Lung microvascular endothelial cell (primary cell): ENCODE results near the gene FGF9. TPM values are rescaled to one million over a fixed set of nuclear protein-coding genes. Genes with fewer than 3 reads are reported as not detected.

Experiments used
- DNase-seq, 2 donors: peaks; one replicate each; pipeline versions ENCODE4 v3.0.0 to v3.0.0-alpha.2; 2010; ENCODE audit warnings: low read depth in 2 of 2
- total RNA-seq: library from RNA; depleted of rRNA; stranded (reverse); fragments of >200 nt; gene quantifications from 2 replicates; pipeline ENCODE4 v1.2.1, GENCODE V29; 2014

FGF9 gene
- total RNA-seq, 1 donor from 2014 or later, result not detected

DNA sequence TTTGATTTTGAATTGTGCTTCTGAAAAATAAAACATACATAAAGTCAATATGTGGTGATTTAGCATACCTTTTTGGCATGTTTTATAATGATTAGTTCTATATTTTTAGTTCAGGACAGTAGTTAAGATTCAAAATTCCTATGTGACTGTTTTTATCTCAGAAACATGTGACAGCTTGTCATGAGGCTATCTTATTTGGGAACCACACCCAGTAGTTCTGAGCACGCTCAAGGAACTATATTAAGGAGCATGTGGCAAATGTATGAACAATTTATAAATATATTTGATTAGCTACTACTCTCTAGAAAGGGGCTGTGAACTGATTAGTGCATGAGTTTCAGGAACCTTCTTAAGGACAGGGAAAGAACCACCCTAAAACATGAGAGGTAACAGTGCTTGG is 38.8 kb downstream of the FGF9 start:
- no peak for DNase-seq

DNA sequence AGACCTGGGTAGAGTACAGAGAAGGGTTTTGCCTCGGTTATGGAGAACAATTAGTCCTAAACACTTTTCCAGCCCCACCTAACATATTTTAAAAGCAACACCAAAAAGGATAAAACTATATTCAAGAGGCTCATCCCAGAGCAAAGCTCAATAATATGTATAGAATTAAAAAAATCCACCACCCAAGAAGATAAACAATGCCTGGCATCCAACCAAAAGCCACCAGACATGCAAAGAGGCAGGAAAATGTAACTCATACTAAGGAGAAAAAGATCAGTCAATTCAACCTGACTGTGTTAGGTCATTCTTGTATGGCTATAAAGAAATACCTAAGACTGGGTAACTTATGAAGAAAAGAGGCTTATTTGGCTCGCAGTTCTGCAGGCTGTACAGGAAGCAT is 39.3 kb downstream of the FGF9 start:
- DNase-seq, result no peak

DNA sequence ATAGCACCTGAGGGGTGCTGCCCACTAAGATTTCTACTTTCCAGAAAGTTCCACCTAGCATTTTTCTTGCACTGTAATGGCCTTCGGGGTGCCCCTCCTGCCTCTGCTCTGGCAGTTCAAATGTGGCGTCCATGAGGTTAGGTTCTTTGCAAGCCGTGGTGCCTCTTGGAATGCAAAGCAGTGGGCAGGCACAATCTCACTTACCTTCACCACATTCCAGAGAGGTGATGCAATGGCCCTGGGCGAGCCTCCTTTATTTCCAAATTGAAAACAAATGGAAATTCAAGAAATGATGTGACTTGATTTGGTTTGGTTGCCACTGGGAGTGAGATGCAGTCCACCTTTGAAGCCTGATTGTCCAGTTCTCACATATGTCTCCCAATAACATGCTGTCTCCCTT is 46.9 kb downstream of the FGF9 start:
- no peak for DNase-seq

DNA sequence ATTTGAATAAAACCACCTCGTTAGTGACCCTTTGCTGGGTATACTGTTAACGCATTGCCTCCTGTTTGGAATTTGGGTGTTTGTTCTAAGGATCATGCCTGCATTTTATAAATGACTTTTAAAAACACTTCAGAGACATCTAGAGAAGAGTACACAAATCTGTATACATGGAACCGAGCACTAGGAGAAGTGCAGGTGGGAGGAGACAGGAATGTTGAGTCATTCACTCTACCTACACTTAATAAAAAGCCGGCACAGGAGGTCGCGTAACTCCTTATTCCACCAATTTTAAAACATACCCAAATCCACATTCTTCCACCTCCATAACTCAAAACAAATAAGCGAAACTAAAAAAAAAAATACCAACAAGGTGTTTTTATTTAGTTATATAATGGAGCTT is 48.6 kb downstream of the FGF9 start:
- no peak for DNase-seq

DNA sequence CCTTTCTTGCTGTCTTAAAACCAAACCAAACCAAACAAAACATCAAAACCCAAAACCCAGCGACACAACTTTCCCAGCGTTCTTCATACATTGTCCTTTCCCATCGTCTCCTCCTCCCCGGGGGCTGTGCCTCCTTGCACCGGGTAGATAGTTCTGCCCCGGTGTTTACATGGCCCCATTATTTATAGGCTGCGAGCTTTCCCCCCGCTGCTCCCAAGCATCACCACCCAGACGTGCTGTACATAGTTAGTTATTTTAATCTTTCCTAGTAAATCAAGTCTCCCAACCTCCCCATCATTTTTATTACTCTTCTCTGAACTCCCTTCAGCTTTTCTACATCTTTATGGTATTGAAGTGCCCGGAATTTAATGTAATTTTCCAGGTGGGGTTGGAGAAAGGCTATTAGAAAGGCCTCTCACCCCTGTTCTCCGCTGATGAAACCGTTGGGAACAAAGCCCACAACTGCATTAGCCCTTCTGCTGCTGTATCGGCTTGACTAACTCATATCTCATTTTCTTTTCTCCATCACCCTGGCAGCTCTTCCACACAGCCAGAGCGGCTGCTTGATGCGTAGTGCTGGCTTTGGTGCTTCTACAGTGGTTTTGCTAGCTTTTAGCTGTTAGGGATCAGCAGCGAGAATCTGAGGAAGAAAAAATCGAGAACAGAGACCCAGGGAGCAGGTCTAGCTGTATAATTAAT is 53.1 kb downstream of the FGF9 start:
- DNase-seq, result no peak

DNA sequence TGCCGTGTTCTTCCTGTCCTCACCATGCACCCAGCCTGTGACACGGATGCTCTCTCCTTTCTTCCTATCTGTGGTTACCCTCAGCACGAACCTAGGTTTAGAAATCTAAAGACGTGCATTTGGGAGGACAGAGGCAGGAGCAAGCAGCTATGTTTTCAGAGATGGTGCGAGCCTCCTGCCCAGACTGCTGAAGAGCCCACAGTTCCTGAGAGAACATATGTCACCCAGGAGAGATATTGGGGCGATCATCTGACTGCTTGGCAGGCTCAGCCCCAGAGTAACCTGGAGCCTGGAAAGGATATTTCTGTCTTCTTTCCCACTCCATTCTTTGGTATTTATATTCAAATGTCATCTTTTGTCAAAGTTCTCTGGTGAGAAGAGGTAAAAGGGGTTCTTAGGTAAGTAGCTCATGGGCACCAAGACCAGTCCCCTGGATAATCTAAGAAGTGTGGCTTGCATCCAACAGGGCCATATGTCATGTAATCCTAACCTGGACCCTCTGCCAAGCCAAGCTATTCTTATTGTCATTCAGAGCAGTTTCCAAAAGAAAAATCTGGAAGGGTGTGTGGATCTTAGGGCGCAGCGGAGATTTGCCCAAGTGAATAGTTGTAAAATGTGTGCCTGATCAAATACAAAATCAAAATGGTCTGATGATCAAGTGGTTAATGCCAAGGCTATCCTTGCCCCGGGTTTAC is 59.5 kb downstream of the FGF9 start:
- DNase-seq, result no peak

DNA sequence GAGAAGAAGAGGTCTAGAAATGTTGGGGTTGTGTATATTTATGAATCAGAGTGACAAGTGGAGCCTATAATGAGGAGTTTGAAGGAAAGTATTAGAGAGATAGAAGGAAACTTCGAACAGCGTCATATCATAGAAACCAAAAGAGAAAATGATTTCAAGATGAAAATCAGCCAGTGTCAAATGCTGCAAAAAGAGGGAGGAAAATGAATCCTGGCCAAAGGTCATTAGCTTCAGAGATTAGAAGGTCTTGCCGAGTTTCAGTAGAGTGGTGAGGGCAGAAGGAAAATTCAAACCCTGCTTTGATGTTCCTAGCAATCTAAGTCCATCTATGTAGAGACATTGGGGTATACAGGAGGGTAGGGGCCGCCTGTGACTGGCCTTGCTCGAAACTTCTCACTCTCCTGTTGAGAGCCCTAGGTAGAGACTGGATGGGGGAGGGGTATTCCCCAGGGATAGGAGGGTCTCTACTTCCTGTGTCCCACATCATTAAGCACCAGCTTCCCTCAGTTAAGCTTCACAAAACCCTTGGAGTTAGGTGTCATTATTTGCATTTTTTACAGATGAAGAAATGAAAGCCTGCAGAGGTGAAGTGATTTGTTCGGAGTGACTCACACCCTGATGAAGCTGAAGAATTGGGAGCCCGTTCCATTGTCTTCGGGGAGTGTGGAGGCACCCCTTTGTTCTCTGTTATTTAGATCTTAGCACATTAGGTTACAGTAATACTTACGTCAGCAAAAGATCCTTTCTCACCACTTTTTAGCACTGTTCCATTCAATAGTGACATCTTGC is 62.8 kb downstream of the FGF9 start:
- DNase-seq, result no peak

DNA sequence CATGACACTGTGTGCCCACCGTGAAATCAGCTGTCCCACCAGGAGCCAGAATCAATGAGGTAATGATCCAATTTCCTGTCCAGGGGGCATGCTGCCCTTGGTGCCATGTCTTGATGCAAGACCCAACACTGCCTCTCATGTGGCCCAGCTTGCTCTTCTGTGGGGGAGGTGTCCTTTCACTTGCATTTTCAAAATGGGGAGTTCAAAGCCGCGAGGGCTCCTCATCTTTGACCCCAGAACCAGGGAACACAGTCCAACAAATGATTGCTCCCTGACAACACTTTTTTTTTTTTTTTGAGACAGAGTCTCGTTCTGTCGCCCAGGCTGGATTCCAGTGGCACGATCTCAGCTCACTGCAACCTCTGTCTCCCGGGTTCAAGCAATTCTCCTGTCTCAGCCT is 64.1 kb downstream of the FGF9 start:
- DNase-seq, result no peak

DNA sequence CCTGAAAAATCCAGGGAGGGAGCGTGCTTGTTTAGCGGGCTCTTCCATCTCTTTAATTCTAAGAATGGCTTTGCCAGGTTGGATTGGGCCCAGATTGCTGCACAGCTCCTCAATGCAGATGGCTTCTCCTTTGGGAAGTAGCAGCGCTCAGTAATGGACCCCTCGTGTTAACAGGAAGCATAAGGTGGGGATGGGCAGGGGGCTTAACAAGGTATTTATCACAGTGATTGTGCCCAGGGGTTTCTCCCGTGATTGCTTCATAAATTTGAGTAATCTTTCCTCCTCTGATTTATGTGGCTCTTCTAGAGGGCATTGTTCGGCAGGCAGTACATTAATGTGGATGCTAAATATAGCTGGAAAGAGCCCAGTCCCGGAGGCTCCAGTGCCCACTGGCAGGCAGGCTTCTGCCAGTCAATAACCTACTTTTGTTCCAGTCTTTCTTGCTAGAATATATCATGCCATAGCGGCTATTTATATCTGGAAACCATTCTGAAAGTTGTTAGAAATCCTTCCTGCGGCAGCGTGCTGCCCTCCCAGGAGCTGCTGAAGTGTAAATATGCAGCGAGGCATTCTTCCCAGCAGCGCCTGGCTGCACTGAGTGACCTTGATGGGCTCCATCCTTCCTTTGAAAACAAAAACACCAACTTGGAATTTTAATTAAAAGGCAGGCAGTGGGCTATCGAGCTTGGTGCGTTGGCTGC is 65.0 kb downstream of the FGF9 start:
- DNase-seq, result no peak

DNA sequence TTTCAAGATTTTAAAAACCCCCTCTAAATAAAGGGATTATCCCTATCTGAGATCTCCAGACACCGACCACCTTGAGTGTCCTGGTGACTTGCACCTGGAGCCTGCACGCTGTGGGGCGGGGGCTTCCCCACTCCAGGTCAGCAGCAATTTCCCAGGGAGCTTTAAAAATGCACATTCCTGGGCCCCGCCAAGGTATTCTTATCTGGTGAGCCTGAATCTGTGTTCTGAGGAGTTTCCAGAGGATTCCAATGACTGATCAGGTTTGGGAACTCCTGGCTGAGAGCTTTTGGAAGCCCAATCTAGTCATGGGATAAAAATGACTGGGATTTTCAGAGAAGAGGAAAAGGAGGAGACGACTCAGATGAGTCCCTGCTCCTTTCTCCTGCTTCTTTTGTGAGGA is 66.1 kb downstream of the FGF9 start:
- no peak for DNase-seq

DNA sequence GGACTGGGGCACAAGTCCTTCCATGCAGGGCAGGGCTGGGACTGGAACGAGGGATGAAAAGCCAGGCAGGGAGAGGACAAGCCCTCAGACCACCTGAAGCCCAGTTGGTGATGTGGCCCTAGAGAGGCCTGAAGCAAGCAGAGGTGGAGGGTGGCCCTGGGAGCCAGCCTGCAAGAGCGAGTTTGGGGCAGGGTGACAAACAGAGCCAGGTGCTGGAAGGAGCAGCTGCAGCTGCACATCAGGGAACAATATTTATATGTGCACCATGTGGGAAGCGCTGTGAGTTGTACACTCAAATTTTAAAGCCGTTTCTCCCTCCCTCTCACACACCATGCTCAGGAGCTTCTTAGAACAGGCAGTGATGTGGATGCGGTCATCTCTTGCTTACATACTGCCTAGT is 67.8 kb downstream of the FGF9 start:
- no peak for DNase-seq

DNA sequence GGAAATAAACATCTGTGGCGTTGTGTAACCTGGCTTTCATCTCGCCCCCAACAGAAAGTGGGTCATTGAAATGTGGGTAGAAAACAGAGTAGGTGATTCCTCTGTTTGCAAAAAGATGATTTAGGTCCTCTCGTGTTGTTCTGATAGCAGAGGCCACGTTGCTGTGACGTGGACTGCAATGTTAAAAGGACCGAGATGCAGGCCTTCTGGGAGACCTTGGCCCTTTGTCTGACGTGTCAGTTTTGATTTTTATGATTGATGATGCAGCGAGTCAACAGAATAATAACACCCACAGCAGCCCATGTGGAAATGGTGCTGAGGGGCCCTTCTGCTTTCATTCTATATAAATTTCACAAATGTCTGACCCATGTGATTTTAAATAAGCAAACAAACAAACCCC is 68.9 kb downstream of the FGF9 start:
- no peak for DNase-seq

DNA sequence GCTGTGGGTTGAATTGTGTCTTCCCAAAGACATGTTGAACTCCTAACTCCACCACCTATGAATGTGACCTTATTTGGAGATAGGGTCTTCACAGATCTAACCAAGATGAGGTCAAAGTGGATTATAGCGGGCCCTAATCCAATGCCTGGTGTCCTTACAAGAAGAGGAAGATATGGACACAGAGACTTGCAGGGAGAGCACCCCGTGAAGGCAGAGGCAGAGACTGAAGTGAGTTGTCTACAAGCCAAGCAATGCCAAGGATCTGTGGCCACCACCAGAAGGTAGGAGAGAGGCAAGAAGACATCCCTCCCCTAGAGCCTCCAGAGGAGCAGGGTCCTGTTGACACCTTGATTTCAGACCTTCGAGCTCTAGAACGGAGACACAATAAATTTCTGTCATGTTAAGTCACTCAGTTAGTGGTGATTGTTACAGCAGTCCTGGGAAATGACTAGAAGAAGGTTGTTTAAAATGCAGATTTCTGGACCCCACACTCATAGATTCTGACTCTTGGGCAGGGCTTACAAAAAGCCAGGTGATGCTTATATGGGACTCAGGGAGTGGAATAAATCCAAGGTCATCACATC is 70.6 kb downstream of the FGF9 start:
- no peak for DNase-seq

DNA sequence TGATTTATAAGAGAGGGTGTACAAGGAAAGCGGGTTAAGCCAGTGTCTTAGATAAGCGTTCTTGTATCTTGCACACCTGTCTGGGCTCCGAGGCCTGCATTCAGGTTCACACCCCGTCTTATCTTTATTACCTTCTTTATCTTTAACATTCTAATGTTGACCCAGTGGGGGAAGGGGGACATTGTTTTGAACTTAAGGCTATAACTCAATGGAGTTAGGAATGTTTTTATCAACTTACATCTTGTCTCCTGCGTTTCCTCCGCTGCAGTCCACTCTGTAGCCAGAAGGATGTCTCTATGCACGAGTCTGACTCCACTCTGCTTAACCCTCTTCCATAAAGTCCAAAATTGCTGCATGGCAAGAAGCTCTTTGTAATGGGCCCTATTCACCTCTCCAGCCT is 71.2 kb downstream of the FGF9 start:
- DNase-seq, result no peak

DNA sequence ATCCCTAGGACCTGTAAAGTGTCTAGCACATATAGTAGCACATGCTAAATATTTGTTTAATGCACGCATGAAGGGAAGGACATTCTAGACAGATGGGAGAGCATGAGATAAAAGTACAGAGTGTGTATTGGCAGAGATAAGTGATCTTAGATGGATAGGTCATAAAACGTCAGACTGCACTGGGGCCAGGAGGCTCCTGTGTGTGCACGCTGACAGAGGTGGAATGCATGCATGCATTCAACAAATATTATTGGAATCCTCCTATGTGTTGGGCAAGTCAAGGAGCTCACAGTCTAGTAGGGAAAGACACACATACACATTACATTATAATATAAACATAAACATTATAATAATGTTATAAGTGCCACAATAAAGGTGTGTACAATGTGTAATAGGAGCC is 73.3 kb downstream of the FGF9 start:
- DNase-seq, result no peak

DNA sequence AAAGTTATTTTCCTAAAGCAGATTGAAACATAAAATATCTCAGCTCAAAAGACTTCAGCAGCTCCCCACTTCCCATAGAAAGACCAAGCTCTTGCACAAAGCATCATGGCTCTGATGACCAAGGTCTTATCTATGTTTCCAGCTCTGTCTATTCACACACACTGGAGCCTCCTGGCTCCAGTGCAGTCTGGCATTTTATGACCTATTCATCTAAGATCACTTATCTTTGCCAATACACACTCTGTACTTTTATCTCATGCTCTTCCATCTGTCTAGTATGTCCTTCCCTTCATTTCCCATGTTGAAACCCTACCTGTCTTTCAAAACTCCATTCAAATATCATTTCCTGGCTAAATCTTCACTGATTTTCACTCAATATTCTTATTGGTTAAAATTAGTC is 74.4 kb downstream of the FGF9 start:
- no peak for DNase-seq

DNA sequence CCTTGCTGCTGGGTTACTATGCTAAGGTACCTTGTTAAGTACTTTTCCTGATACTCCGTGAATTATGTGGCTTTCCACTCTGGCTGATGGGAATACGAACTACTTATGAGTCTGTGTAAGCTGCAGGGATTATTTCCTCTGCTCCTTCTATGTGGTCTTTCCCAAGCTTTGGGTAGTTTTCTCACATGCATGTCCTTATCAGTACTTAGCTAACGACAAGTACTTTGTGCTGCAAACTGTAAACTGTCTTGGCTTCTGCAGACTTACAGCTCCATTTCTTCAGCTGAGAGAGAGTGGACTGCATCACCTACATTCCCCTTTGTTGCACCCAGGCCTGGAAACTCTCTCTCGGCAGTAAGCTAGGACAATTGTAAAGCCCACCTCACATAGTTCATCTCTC is 76.6 kb downstream of the FGF9 start:
- no peak for DNase-seq

DNA sequence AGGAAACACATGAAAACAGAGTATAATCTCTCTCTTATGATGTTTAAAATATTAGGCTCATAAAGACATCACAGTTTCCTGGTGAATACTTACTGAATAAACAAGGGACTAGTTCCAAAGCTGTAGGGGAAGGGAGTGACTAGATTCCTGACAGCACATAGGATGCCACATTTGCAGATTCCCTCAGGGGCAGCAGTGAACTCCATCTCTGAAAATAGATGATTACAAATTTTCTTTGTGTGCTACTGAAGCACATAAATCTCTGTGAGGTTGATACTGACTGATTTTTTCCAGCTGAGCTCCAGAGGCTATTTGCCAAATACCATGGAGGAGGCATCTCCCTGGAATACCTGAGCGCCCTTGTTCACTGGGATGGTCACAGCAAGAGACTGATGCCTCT is 77.3 kb downstream of the FGF9 start:
- DNase-seq, result no peak

DNA sequence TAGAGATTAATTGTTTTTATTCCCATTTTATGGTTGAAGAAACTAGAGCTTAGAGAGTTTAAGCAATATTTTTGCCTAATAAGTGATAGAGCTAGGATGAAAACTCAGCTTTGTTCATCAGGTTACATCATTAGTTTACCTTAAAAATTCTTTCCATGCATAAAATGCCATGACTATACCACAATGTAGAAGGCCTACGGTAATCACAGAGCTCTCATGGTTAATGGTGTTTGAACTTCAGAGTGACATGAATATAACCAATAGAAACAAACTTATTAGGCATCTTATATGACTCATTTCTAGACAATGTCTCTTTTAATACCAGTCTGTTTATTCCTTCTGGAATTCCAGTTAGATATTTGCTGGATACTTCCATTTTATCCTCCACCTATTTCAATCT is 78.5 kb downstream of the FGF9 start:
- no peak for DNase-seq

DNA sequence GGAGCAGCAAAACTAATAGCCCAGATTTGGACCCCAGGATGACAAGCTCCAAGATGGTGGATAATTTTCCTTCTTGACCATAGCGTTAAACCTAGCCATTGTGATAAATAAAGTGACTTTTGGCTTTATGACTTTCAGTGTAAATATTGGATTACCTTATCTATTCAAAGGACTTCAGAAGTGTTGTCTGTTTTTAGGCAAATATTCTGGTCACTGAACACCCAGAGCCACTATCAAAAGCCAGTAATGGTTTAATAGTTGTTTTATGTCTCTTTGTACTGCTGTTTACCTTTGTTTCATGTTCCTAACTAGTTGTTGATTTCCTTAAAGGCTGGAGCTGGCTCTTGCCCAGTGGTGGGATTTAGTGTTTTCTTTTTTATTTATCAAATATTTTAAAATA is 81.6 kb downstream of the FGF9 start:
- DNase-seq, result no peak

DNA sequence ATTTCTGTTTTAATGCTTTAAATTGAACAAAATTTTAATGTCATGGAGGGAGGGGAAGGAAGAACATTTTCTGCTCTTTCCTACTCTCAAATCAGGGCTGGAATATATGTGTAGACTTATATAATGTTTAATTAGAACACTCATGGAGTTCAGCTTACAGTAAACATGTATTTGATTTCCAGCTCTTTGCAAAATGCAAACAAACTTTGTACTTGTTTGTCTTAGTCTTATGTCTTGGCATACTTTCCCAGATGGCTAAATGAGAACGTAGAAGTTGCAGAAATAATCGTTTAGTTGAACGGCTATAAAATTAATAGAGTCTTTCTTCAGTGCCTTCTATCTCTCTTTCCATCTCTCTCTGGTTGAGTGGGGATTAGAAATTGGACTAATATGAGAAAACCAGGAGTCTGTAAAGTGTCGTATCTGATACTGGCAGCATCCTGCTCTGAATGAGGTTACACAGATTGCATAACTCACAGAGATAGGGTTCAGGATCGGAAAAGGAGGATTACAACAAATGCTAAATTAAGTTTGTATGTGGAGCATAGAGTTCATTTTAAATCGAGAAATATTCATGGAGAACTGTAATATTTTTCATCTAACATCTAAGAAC is 82.3 kb downstream of the FGF9 start:
- no peak for DNase-seq
